WI38 (cell line): ENCODE measurements around the gene ZSCAN18.

Experiments used
- H3K4me3 ChIP-seq: 2 replicates; pipeline ENCODE4 v1.5.1; 2011; ENCODE audit warnings: low read depth, mild to moderate bottlenecking, control low read depth, low read length
- CTCF ChIP-seq: IDR thresholded peaks from 2 replicates; pipeline ENCODE4 v1.5.1; 2012; ENCODE audit warnings: low read depth, mild to moderate bottlenecking, control low read depth, low read length

Gene ZSCAN18

DNA sequence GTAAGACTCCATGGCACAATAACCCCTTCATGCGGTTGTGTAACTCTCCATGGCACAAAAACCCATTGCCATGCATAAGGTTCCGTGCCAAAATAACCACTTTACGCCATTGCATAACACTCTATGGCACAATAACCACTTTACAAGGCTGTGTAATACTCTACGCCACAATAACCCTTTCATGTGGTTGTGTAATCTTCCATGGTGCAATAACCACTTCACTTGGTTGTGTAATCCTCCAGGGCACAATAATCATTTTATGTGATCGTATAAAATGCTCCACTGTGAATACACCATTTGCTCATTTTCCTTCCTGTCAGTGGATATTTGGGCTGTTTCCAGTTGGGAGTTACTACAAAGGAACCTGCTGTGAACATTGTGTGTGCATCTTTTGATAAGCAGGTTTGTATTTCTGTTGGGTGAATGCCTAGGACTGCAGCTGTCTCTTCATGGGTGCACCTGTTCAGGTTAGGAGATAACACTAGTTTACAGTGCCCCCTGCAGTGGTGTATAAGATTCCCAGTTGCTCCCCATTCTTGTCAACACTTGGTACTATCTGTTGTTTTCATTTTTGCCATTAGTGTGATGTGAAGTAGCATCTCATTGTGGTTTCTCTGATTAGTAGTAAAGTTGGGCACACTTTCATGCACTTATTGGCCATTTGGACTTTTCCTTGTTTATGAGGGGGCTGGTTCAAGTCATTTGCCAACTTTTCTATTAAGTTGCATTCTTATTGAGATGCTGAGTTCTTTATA, 21.1 kb upstream of the ZSCAN18 start:
- H3K4me3 ChIP-seq = no peak overlapping the region
- no peak for TF ChIP-seq CTCF

GRCh38 chr19:58117841-58118575, 20.0 kb upstream of the ZSCAN18 start:
- TF ChIP-seq CTCF = no peak
- no peak overlapping the region for H3K4me3 ChIP-seq

- no peak for TF ChIP-seq CTCF
- H3K4me3 ChIP-seq = no peak overlapping the region
These were observed 10.5 kb upstream of the ZSCAN18 start for GRCh38 chr19:58108546-58108817.

GRCh38 chr19:58107778-58108545, 9.9 kb upstream of the ZSCAN18 start:
- H3K4me3 ChIP-seq = no peak overlapping the region
- TF ChIP-seq CTCF = no peak

- peak overlapping the region; percentile 75 for H3K4me3 ChIP-seq
- no peak for TF ChIP-seq CTCF
These were observed 609 bp upstream of the ZSCAN18 start for GRCh38 chr19:58098682-58098998.

- H3K4me3 ChIP-seq = peak overlapping the region; percentile 75
- no peak for TF ChIP-seq CTCF
These were observed 682 bp downstream of the ZSCAN18 start for GRCh38 chr19:58097349-58097748.

- TF ChIP-seq CTCF = no peak
- H3K4me3 ChIP-seq = no peak overlapping the region
These were observed 1.1 kb downstream of the ZSCAN18 start for GRCh38 chr19:58096884-58097283.
